Ureter (tissue), 1 donor: ENCODE data around the gene TSPAN1. TPM values are rescaled to one million over a fixed set of nuclear protein-coding genes. Genes with fewer than 3 reads are reported as not detected.

Source experiments
- DNase-seq: peaks from one replicate; pipeline ENCODE4 v3.0.0-alpha.2; 2020; ENCODE audit warnings: low spot score
- total RNA-seq: library from RNA; stranded (reverse); gene quantifications from one replicate; pipeline ENCODE4 v1.2.4, GENCODE V29; 2023
- donor health status: DM: yes; HTN: yes; CAD: no.

TSPAN1 gene
- total RNA-seq, 1 donor from 2014 or later = 144 TPM

DNA sequence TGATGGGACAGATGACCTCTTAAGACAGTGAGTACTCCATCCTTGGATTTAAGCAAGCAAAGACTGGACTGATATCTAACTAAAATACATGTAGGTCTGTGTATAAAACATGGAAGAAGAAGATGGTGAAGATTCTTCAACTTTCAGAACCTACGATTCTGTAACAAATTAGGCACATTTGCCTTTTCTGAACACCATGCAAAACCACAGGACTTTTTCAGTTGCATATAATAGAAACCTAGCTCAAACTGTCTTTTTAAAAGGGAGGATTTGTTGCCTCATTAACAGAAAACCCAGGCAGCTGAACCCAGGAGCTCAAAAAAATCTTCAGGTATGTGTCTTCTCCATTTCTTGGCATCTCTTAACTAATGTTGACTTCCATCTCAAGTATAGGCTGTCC is 14.7 kb upstream of the TSPAN1 start:
- no peak for DNase-seq

DNA sequence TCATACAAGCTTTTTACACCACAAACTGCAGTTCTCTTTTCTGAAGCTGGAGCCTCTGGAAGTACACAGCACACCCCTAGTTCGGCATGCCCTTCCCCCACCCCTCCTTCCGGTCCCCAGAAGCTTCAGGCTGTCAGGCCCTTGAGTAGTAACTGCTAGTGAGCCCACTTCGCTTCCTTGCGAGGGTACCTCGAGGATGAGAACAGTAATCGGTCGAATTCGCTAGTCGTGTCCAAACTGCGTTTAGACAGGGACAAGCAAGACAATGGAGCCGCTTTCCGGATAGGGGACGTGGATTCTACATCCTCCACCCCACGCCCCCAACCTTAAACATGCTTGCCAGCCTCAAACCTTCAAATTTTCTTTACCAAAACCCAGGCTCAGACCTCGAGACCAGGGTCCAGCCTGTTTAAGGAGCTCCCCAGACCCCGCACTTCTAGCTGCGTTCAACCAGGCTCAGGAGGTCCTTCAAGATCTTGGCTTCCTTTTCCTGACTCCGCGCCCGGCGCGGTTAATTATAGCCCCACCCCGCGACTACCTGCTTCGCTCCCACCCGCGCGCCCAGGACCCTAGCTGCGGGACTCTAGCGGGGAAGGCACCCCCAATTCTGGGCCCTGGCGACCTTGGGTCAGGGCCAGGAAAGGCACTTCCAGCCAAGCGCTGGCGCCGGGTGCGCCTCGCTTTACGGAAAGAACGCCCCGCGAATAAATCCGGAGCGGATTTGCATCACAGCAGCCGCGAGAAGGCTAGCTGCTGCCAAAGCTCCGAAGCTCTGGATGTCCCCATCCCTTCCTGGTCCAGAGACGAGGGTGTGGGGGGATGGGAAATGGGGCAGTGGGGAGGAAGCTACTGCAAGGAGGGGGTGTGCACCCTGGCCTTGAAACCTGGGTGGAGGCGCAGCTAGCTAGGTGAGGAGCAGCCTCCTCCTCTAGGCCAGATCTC is 8.1 kb upstream of the TSPAN1 start:
- peak; percentile 67 for DNase-seq

DNA sequence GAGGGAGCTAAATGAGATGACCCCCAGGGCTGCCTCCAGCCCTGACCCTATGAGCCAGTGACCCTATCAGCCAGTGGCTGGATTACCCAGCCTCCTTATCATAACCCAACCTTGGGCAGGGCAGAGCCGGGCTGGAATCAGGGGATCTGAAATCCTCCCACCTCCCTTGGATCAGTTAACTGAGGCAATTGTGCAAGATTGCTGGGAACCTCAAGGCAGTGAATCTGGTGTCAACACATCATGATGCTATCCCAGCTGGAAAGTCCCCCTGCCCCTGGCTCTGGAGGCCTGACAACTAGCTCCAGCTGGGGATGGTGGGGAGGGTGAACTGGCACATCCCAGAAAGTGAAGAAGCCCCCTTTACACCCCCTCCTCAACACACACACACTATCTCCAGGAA is 6.4 kb upstream of the TSPAN1 start:
- DNase-seq = no peak

DNA sequence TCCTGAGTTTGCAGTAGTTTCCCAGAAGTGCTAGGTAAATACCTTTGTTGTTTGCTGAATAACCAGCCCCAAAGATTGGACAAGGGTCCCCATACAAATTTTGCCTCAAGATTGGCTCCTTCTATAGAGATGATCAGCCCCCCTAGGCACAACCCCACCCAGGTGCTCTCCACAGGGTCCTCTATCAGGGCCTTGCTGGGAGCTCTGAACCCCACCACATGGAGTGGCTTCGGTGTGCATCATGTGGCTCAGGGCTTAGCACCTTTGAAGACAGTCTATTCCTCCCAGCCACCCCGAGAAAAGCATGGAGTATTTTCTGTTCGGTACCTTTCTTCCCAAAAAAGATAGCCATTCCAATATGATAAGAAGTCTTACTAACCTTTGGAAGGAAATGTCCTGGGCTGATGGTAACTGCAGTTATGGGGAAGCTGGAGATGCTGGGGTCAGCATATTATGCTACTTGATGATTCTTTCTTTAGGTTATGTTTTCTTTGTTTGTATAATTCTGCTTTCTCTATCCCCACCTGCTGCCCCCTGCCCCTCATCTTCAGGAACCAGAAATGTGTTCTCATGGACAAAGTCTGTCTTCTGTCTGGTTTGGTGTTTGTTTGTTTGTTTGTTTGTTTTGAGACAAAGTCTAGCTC is 5.0 kb upstream of the TSPAN1 start:
- DNase-seq = no peak

DNA sequence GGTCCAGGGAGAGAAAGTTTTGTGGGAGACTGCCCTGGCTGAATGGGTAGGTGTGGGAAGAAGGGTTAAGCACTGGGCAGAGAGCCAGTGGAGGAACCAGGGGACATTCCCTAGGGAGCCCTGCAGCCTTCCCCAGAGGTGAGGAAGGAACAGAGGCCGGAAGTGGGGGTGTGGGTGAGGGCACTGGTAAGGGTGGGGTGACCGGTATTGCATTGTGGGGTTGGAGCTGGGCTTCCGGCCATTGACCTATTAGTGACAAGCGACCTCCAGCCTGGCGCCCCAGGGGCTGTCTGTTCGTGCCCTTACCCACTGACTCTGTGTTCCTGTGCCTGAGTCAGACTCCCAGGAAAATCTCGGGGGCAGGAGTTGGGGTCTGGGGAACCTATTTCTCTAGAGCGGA is 3.5 kb upstream of the TSPAN1 start:
- DNase-seq = no peak

DNA sequence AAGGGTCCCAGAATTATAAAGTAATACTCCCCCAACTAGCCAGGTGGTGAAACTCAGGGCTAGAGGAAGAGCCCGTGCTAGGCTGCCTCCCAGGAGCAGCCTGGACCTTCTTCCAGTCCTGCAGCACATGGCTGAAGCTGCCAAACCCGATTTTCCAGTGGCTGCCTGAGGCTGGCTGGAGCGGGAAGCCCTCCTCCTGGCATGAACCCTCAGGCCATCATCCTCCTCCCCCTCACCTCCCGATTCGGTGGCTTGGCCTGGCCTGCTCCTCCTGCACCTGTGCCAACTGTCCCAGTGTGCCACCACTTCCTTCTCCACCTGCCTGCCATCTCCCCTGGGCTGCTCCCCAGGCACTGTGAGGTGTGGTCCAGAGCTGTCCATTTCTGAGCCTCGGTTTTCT is 3.0 kb upstream of the TSPAN1 start:
- peak; percentile 88 for DNase-seq

DNA sequence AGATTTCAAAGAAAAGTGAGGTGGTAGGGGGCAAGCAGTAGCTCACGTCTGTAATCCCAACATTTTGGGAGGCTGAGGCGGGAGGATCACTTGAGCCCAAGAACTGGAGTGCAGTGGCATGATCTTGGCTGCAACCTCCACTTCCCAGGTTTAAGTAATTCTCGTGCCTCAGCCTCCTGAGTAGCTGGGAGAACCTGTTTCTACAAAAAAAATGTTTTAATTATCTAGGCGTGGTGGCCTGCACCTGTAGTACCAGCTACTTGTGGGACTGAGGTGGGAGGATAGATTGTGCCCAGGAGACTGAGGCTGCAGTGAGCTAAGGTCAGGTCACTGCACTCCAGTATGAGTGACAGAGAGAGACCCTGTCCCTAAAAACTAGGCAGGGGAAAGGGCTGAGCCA is 2.6 kb upstream of the TSPAN1 start:
- DNase-seq = no peak

DNA sequence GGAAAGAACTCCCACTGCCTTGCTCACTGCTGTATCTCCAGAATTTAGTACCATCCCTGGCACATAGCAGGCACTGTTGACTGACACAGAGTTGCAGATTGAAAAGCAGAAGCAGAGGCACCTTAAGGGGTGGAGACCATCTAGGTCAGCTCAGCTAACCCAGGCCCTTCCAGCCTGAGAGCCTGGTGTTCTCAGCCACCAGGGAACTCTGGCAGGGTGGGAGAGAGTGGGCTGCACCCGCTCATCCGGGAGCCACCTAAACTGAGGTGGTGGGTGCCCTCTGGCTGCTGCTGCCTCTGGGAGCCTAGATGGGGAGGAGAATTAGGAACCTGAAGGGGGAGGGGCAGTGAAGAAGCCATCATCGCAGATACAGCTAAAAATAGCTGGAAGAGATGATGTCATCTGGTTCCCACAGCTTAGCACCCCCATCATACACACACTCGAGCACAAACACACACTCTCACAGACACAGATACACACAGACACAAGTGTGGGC is 1.5 kb upstream of the TSPAN1 start:
- no peak for DNase-seq

DNA sequence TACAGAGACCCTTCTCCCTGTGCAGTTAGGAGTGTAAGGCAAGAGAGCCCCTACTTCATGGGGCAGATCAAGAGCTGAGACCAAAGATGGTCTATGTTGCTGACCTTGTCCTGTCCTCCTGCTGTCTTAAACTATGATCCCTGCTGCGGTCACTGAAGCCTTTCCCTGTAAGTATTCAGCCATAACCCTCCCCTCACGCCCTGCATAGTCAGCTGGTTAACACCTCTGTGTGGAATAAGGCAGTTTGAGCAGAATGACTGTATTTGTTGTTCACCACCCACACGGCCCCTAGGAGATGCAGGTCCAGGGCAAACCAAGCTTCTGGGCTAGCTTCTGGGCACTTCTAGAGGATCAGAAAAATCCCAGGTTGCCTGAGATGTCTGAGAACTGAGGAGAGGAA is 356 bp downstream of the TSPAN1 start:
- no peak for DNase-seq

DNA sequence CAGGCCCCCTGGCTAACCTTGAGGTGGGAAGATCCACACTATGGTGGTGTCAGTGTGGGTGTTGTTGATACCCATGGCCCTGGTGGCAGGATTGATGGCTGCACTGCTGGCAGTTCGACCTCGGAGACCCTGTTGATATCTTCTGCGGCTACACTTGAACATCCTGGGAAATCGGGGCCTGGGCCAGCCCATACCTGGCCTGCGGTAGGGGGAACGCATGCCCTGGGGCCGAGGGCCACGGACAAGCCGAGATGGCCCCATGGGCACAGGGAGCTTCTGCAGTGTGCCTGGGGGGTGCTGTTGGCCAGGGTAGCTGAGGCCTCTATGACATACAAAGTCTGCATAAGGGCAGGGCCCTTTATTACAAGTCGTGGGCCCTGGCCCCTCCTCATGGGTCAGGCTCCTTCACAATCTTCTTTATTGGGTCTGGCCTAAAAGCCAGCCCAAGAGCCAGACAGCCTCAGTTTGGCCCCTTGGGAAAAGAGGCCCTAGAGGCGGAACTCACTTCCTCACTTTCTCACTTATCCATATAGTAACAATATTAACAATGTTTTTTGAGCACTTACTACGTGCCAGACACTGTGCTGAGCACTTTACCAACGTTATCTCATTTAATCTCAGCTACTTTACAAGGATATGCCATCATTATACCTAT is 1.5 kb downstream of the TSPAN1 start, which contains the start of gene P3R3URF:
P3R3URF (minus strand) TSS at position 278 of the 655 bp plus-strand sequence; CDS start at position 261, 17 bp downstream.
- DNase-seq = no peak

DNA sequence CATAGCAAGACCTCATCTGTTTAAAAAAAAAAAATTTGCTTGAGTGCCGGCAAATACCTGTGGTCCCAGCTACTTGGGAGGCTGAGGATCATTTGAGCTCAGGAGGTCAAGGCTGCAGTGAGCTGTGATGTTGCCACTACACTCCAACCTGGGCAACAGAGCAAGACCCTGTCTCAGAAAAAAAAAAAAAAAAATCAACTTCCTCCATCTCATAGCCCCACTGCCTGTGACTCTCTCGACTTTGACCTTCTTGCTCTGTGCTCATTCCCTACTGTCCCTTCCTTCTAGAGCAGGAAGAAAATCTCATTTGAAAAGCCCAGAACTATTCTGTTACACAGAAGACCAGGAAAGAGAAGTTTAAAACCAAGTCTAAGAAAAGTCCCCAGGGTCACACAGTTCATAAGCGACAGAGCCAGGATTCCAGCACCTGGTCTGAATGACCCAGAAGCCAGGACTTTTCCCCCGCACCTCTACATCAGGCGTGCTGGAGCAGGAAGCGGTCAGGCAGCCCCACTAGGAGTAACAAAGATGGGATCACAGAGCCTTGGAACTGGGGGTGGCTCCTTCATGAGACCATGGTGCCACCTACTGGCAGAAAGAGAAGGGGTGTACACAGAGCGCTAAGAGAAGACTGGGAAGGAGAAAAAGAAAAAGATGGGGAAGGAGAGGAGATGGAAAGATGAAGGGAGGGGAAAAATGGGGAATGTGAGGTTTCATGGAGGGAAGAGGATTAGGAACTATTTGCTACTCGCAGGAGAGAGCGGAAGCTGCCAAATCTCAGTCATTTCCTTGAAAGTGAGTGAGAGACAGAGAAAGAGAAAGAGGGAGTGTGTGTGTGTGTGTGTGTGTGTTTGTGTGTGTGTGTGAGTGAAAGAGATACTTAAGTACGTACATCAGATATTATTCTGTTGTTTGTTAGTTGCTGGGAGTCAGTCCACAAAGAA is 4.5 kb downstream of the TSPAN1 start:
- peak; percentile 88 for DNase-seq

DNA sequence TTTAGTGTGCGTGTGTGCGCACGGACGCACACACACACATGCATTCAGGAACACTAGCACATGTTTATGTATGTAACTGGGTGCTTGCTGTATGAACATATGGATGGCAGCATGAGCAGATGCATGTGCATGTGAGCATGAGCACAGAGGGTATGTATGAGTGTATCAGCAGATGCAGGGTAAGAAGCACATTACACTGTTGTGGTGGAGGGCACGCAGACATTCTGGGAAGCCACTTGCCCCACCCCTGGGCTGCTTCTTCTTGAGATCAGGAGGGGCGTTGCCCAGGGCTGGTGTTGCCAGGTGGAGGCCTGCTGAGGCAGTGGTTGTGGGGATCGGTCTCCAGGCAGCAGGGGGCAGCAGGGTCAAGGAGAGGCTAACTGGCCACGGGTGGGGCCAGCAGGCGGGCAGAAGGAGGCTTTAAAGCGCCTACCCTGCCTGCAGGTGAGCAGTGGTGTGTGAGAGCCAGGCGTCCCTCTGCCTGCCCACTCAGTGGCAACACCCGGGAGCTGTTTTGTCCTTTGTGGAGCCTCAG is 5.3 kb downstream of the TSPAN1 start:
- DNase-seq = peak; percentile 68

DNA sequence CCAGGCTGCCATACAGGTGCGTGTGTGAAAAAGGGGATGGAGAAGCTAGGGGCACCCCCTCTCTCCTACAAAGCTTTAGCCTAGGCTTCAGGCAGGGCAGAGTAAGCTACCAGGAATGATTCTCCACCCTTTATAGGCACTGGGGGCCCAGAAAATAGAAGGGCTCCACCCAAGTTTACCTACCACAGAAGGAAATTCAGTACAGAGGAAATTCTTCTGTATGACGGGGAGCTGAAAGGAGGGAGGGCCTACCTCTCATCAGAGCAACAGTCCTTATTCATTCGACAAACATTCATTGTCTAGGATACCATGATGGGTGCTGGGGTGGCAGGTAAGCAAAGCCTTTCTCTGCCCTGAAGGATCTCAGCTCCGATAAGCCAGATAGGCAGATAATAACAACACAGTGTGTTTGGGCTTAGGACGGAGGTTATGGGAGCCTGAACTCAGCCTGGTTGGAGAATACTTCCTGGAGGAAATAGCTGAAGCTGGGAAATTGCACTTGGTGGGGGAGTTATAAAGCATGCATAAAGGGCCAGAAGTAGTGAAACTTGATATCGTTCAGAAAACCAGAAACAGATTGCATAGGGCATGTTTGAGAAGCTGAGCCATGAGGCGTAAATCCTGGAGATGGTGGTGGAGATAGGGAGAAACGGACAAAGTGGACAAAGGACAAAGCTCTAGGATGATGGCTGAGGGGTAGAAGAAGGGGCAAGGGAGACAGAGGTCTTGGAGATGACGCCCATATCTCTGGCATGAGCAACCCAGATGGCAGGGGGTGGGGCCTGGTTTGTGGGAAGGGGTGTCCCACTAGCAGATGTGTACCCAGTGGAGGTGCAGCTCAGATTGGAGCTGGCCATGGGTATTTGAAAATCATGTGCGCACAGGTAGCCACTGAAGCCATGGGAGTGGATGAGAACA is 6.7 kb downstream of the TSPAN1 start:
- no peak for DNase-seq

DNA sequence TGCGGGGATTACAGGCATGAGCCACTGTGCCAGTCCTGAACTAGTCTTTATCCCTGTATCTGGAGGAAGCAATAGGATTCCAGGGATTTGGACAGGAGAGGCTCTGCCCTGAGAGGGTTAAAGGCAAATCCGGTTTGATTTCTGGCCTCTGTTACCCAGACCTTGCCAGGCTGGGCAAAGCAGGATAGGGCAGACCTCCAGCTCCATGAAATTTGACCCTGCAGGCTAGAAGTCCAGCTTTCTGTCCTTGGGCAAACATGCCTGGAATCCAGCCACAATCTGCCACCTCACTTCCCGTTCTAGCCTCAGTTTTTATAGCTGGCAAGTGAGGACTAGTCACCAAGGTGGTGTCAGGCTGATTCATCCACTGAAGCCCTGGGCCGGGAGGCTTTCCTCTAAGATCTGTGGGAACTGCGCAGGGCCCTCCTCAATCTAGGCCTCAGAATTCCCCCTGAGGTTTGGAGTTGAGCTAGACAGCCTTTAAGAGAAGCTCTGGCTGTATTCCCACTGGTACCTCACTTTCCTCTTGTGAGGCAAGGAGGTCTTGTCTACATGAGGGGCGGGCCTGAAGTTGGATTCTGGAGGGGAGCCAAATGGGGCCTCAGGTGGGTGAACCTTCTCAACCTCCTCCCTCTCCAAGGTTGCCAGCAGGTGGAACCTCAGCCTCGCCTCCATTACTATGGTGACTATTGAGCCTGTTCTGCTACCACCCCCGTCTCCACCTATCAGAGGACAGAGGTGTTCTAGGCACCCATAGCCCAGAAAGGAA is 8.4 kb downstream of the TSPAN1 start:
- peak; percentile 90 for DNase-seq

DNA sequence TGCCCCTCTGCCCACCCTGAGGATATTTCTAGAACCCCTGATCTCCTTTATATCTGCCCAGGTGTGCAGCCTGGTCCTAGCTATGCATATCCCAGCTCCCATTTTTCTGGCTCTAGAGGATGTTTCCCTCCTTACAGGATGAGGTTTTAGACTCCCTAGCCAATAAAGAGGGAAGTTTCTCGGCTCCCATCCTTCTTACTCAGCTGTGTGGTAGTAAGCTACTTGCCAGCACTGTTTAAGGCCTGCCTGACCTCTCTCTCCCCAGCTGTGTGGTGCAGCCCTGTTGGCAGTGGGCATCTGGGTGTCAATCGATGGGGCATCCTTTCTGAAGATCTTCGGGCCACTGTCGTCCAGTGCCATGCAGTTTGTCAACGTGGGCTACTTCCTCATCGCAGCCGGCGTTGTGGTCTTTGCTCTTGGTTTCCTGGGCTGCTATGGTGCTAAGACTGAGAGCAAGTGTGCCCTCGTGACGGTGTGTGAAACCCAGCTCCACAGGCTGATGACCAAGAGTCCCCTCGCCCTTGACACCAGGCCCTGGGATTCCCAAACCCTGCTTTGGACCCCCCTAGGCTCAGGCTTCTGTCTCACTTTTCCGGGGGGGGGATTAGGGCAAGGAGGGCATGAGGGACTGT is 9.2 kb downstream of the TSPAN1 start:
- no peak for DNase-seq

DNA sequence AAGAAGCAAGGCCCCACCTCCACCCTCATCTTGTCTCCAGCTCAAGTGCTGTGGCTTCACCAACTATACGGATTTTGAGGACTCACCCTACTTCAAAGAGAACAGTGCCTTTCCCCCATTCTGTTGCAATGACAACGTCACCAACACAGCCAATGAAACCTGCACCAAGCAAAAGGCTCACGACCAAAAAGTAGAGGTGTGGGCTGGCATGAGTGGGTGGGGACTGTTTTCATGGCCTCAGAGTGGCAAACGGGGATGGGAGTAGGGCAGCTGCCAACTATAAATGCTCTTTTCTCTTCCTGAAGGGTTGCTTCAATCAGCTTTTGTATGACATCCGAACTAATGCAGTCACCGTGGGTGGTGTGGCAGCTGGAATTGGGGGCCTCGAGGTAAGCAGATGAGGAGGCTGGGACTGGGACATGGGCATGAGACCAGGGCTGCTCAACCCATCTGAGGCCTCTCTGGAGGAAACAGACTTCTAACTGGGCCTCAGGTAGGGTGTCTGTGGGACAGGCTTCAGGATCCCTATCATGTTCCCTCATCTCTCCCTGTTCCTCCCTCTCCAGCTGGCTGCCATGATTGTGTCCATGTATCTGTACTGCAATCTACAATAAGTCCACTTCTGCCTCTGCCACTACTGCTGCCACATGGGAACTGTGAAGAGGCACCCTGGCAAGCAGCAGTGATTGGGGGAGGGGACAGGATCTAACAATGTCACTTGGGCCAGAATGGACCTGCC is 10.2 kb downstream of the TSPAN1 start:
- DNase-seq = no peak

DNA sequence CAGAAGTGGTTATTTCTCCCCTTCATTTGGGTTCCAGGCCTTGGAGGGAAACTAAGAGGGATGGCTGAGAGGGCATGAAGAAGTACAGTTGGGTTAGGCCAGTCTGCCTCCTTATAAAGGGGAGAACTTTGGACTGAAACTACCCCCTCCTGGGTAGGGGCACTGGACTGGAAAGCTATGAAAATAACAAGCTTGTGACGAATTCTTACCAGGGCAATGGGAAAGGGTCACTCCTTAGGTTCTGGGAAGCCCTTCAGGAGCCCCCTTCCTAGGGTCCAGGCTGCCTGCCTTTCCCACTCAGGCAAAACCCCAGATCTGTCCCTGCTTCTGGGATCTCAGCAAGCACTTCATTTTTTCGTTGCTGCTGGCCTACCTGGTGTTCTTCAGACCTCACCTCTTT is 11.2 kb downstream of the TSPAN1 start:
- DNase-seq = no peak
